Breast epithelium (tissue), 3 donors: ENCODE data around the gene CHSY3.

Source experiments
- POLR2A ChIP-seq: fragments of 450-650 bp; IDR thresholded peaks from one replicate; pipeline ENCODE4 v1.6.1; 2016; ENCODE audit warnings: antibody characterized with exemption, mild to moderate bottlenecking, moderate library complexity
- TF ChIP-seq, protein P1 (sequence below), 3 donors: fragments of 450-650 bp; IDR thresholded peaks; one replicate each; pipeline ENCODE4 v1.5.1; 2016 to 2017; ENCODE audit warnings: antibody characterized with exemption in 3 of 3, mild to moderate bottlenecking in 3 of 3, moderate library complexity in 3 of 3

DNA sequence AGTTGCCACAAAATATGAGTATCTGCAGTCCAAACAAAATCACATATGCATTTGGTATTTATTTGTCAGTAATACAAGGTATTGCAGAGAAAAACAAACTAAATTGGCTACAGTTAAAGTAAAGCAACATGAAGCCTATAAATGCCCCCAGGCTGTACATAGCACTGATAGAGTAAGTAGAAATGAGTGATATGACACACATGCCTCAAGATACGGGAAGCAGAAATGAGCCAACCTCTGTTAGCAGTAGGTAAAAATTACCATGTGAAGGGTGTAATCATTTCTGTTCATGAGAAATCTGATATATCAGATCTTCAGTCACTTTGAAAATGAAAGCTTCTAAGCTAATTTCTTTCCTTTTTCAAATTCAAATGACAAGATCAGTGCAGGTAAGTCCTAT lies 131.1 kb downstream of the CHSY3 start:
- TF ChIP-seq POLR2A, result no peak
- TF ChIP-seq, protein P1, sequence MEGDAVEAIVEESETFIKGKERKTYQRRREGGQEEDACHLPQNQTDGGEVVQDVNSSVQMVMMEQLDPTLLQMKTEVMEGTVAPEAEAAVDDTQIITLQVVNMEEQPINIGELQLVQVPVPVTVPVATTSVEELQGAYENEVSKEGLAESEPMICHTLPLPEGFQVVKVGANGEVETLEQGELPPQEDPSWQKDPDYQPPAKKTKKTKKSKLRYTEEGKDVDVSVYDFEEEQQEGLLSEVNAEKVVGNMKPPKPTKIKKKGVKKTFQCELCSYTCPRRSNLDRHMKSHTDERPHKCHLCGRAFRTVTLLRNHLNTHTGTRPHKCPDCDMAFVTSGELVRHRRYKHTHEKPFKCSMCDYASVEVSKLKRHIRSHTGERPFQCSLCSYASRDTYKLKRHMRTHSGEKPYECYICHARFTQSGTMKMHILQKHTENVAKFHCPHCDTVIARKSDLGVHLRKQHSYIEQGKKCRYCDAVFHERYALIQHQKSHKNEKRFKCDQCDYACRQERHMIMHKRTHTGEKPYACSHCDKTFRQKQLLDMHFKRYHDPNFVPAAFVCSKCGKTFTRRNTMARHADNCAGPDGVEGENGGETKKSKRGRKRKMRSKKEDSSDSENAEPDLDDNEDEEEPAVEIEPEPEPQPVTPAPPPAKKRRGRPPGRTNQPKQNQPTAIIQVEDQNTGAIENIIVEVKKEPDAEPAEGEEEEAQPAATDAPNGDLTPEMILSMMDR (IDR thresholded peaks at IDR 0.05), result no peak
